PFSK-1 (cell line): ENCODE measurements around the gene PTPRH. TPM values are rescaled to one million over a fixed set of nuclear protein-coding genes. Genes with fewer than 3 reads are reported as not detected.

ENCODE experiments used
- FOXP2 ChIP-seq: optimal IDR thresholded peaks from 2 replicates; pipeline ENCODE3; 2011; ENCODE audit warnings: borderline replicate concordance, control low read depth, inconsistent platforms; ENCODE audit not compliant: insufficient read depth; ENCODE audit errors: extremely low read length, extremely low read depth
- POLR2AphosphoS5 ChIP-seq: IDR thresholded peaks from 2 replicates; pipeline ENCODE4 v1.6.1; 2012; ENCODE audit warnings: low read depth, mild to moderate bottlenecking, control low read depth, low read length, moderate library complexity
- SIN3A ChIP-seq: IDR thresholded peaks from 2 replicates; pipeline ENCODE4 v1.6.1; 2012; ENCODE audit warnings: mild to moderate bottlenecking, low read length, moderate library complexity, borderline replicate concordance; ENCODE audit not compliant: insufficient read depth
- TAF1 ChIP-seq: IDR thresholded peaks from 2 replicates; pipeline ENCODE4 v1.6.1; 2012; ENCODE audit warnings: low read length, control low read depth, borderline replicate concordance; ENCODE audit not compliant: insufficient read depth
- polyA plus RNA-seq: library from polyadenylated mRNA; unstranded; fragments of >200 nt; gene quantifications from one replicate; pipeline ENCODE4 v1.2.1, GENCODE V29; 2012; ENCODE audit warnings: low read depth, missing spikeins; ENCODE audit not compliant: insufficient read length
- TF ChIP-seq, protein P1 (sequence below), 2 experiments: IDR thresholded peaks; 2 replicates each; pipeline versions ENCODE4 v1.6.1 to v1.8.0; 2011 to 2012; ENCODE audit warnings: low read depth in 2 of 2, low read length in 2 of 2, control low read depth in 1 of 2, inconsistent platforms in 1 of 2, mild to moderate bottlenecking in 1 of 2, moderate library complexity in 1 of 2; ENCODE audit not compliant: insufficient read depth in 1 of 2

The PTPRH gene, protein sequence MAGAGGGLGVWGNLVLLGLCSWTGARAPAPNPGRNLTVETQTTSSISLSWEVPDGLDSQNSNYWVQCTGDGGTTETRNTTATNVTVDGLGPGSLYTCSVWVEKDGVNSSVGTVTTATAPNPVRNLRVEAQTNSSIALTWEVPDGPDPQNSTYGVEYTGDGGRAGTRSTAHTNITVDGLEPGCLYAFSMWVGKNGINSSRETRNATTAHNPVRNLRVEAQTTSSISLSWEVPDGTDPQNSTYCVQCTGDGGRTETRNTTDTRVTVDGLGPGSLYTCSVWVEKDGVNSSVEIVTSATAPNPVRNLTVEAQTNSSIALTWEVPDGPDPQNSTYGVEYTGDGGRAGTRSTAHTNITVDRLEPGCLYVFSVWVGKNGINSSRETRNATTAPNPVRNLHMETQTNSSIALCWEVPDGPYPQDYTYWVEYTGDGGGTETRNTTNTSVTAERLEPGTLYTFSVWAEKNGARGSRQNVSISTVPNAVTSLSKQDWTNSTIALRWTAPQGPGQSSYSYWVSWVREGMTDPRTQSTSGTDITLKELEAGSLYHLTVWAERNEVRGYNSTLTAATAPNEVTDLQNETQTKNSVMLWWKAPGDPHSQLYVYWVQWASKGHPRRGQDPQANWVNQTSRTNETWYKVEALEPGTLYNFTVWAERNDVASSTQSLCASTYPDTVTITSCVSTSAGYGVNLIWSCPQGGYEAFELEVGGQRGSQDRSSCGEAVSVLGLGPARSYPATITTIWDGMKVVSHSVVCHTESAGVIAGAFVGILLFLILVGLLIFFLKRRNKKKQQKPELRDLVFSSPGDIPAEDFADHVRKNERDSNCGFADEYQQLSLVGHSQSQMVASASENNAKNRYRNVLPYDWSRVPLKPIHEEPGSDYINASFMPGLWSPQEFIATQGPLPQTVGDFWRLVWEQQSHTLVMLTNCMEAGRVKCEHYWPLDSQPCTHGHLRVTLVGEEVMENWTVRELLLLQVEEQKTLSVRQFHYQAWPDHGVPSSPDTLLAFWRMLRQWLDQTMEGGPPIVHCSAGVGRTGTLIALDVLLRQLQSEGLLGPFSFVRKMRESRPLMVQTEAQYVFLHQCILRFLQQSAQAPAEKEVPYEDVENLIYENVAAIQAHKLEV
- 26.9 TPM for polyA plus RNA-seq

DNA sequence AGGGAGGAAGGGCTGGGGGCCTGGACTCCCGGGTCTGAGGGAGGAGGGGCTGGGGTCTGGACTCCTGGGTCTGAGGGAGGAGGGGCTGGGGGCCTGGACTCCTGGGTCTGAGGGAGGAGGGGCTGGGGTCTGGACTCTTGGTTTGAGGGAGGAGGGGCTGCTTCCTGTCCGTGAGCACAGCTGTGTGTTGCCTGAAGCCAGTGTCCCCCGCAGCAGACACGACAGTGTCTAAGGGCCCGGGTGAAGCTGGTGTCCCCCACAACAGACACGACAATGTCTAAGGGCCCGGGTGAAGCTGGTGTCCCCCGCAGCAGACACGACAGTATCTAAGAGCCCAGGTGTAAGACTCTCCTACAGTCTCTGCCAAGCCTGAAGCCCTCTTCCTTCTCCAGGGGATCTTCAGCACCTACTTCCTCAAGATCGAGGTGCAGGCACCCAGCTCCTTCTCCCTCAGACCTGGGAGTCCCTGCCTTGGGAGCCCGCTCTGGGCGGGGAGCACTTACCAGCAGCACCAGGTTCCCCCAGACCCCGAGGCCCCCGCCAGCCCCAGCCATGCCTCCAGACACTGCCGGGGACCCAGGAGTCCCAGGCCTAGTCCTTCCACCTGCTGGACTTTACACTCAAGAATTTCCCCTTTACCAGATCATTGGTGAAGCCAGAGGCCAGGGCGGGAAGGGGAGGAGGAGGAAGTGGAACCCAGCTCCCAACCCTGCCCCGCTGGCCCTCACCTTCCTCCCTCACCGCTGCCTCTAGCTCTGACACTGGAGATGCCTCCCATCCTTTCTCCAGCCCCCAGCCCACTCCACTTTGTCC, at the start of gene PTPRH:
Gene PTPRH, minus strand, starts transcription at position 622 of the 813 bp plus-strand sequence. Its CDS starts 68 bp downstream, at position 554.
- TF ChIP-seq, protein P1, sequence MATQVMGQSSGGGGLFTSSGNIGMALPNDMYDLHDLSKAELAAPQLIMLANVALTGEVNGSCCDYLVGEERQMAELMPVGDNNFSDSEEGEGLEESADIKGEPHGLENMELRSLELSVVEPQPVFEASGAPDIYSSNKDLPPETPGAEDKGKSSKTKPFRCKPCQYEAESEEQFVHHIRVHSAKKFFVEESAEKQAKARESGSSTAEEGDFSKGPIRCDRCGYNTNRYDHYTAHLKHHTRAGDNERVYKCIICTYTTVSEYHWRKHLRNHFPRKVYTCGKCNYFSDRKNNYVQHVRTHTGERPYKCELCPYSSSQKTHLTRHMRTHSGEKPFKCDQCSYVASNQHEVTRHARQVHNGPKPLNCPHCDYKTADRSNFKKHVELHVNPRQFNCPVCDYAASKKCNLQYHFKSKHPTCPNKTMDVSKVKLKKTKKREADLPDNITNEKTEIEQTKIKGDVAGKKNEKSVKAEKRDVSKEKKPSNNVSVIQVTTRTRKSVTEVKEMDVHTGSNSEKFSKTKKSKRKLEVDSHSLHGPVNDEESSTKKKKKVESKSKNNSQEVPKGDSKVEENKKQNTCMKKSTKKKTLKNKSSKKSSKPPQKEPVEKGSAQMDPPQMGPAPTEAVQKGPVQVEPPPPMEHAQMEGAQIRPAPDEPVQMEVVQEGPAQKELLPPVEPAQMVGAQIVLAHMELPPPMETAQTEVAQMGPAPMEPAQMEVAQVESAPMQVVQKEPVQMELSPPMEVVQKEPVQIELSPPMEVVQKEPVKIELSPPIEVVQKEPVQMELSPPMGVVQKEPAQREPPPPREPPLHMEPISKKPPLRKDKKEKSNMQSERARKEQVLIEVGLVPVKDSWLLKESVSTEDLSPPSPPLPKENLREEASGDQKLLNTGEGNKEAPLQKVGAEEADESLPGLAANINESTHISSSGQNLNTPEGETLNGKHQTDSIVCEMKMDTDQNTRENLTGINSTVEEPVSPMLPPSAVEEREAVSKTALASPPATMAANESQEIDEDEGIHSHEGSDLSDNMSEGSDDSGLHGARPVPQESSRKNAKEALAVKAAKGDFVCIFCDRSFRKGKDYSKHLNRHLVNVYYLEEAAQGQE (IDR thresholded peaks at IDR 0.05; ENCODE audit: insufficient read depth in 1 of 2, low read depth in 2 of 2, low read length in 2 of 2), result no peak
- TF ChIP-seq FOXP2, result no peak
- no peak for TF ChIP-seq POLR2AphosphoS5
- TF ChIP-seq TAF1, result no peak
- no peak for TF ChIP-seq SIN3A

GRCh38 chr19:55258476-55258827, 49.2 kb upstream of the PTPRH start:
- TF ChIP-seq SIN3A (no peak), FOXP2 (no peak), POLR2AphosphoS5 (no peak), TAF1 (no peak)
- TF ChIP-seq, protein P1 (IDR thresholded peaks at IDR 0.05; ENCODE audit: insufficient read depth in 1 of 2, low read depth in 2 of 2, low read length in 2 of 2), result no peak

- TF ChIP-seq TAF1 (peak; percentile 52; the same call in 1 of the 2 replicates), POLR2AphosphoS5 (no peak), SIN3A (peak; percentile 99), FOXP2 (no peak)
- TF ChIP-seq, protein P1 (IDR thresholded peaks at IDR 0.05; ENCODE audit: insufficient read depth in 1 of 2, low read depth in 2 of 2, low read length in 2 of 2), result 0 out of 4 replicates have a peak, but pooled peaks of 1 of the 2 experiments have one; percentile 18
These were observed 48.4 kb upstream of the PTPRH start for GRCh38 chr19:55257461-55258420.
